HG03558 (cell line): ENCODE data around the gene CREBZF.
A peak's percentile ranks its signal among the peaks of the same experiment; 100 is the strongest.
"Not testable (repeated sequence)": the region's sequence is repeated elsewhere in the genome, so short reads cannot be mapped to it uniquely, and the experiment has no call there.

Source experiments
- ATAC-seq: cut with Tn5 transposase; IDR thresholded peaks from one replicate; pipeline ENCODE4 v1.9.1; 2021; ENCODE audit warnings: moderate number of reproducible peaks; ENCODE audit not compliant: unreplicated experiment; ENCODE audit errors: extremely low read depth

CREBZF gene

DNA sequence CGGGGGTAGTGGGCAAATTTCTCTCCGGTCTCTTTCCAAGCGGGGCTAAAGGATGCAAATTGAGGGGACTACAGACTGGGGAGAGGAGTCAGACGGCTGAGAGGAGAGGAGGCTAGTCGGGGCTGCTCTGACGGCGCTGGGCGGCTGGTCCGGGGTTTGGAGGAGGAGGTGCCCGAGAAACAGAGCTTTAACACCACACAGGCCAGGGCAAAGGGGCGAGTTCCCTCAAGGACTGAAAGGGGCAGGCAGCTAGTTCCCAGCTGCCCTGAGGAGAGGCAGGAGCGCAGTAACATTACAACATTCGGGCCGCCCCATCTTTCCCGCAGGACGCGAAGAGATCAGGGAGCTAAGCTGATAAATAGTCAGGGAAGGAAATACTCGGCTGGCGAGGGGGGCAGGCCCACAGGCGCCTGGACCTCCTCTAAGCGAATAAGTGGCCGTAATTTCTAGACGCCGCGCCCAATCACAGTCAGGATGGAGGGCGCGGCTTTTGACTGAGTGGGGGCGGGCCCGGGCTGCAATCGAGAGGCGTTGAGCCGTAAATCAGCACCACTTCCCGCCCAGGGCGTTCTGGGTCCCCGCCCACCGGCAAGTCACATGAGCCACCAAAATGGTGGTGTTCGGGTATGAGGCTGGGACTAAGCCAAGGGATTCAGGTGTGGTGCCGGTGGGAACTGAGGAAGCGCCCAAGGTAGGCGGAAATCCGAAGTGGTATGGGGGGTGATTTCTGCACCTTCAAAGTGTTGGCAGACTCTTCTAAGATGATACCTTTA is 36.7 kb downstream of the CREBZF start, which contains the start of gene TMEM126B:
TMEM126B (plus strand) TSS at position 596 of the 773 bp plus-strand sequence; CDS start at position 611, 15 bp downstream.
- peak; percentile 96 for ATAC-seq

- ATAC-seq, result no peak
Observed at GRCh38 chr11:85627332-85627997, 37.5 kb downstream of the CREBZF start, which contains the start of gene DLG2. Gene DLG2, minus strand, starts transcription at chr11:85627344.

DNA sequence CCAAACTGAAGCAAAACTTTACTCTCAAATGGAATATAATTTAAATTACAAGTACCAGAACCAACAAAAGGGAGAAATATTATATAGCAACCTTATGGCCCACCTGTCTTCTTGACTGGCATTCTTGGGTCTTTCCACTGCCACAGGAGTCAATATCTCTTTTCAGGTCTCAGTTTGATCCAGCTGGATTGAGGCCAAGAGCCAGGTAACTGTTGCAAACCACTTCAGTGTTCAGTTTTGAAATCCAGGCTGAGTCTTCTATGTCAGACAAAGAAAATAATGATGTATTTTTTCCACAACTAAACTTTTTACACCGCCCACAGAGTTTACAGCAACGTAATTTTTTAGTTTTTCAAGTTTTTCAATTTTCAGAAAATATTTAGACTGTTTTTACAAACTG is 38.4 kb downstream of the CREBZF start:
- ATAC-seq, result no peak

- ATAC-seq, result no peak
Observed at GRCh38 chr11:85620256-85620655, 44.7 kb downstream of the CREBZF start.

DNA sequence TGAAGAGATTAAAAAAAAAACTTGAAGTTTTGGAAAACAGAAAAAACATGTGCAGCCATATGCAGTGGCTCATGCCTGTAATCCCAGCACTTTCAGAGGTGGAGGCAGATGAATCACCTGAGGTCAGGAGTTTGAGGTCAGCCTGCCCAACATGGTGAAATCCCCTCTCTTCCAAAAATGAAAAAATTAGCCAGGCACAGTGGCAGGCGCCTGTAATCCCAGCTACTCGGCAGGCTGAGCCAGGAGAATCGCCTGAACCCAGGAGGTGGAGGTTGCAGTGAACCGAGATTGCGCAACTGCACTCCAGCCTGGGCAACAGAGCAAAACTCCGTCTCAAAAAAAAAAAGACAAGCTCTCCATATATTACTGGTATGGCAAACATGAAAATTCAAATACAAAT is 45.4 kb downstream of the CREBZF start:
- no peak for ATAC-seq

GRCh38 chr11:85611643-85612042 is 53.3 kb downstream of the CREBZF start:
- ATAC-seq, result not testable (repeated sequence)
